ELR (cell line): ENCODE measurements around the gene APH1B.
"Not testable (repeated sequence)": the region's sequence is repeated elsewhere in the genome, so short reads cannot be mapped to it uniquely, and the experiment has no call there.

Experiments
- DNase-seq: peaks from one replicate; pipeline ENCODE4 v3.0.0-alpha.2; 2015; ENCODE audit warnings: low read depth

APH1B gene

GRCh38 chr15:63296195-63296594, 18.8 kb downstream of the APH1B start:
- no peak for DNase-seq

- no peak for DNase-seq
These were observed 22.7 kb downstream of the APH1B start for GRCh38 chr15:63299943-63300575.

GRCh38 chr15:63301088-63301487, 23.7 kb downstream of the APH1B start:
- DNase-seq, result no peak

GRCh38 chr15:63305260-63305659, 27.9 kb downstream of the APH1B start:
- no peak for DNase-seq

- no peak for DNase-seq
These were observed 29.2 kb downstream of the APH1B start for GRCh38 chr15:63306492-63307073.

GRCh38 chr15:63308491-63308890, 31.1 kb downstream of the APH1B start:
- no peak for DNase-seq

- DNase-seq, result no peak
These were observed 31.5 kb downstream of the APH1B start for GRCh38 chr15:63308947-63309346.

GRCh38 chr15:63310646-63311045, 33.2 kb downstream of the APH1B start:
- DNase-seq, result no peak

GRCh38 chr15:63312286-63312685, 34.9 kb downstream of the APH1B start:
- DNase-seq, result no peak

- no peak for DNase-seq
These were observed 36.4 kb downstream of the APH1B start for GRCh38 chr15:63313825-63314224.

- no peak for DNase-seq
These were observed 37.0 kb downstream of the APH1B start for GRCh38 chr15:63314409-63314808.

- no peak for DNase-seq
These were observed 40.9 kb downstream of the APH1B start for GRCh38 chr15:63318344-63318743.

- DNase-seq, result peak; percentile 57
These were observed 41.7 kb downstream of the APH1B start for GRCh38 chr15:63319065-63319464.

GRCh38 chr15:63320446-63320845, 43.0 kb downstream of the APH1B start:
- not testable (repeated sequence) for DNase-seq

GRCh38 chr15:63320981-63321380, 43.6 kb downstream of the APH1B start:
- DNase-seq, result not testable (repeated sequence)

- DNase-seq, result no peak
These were observed 44.1 kb downstream of the APH1B start for GRCh38 chr15:63321462-63321861.

- DNase-seq, result no peak
These were observed 45.1 kb downstream of the APH1B start for GRCh38 chr15:63322541-63322940.

GRCh38 chr15:63323798-63324563, 46.6 kb downstream of the APH1B start:
- DNase-seq, result no peak

GRCh38 chr15:63324770-63325169, 47.4 kb downstream of the APH1B start:
- no peak for DNase-seq

GRCh38 chr15:63327648-63328421, 50.4 kb downstream of the APH1B start:
- DNase-seq, result no peak

- no peak for DNase-seq
These were observed 52.4 kb downstream of the APH1B start for GRCh38 chr15:63329567-63330350.

- no peak for DNase-seq
These were observed 53.5 kb downstream of the APH1B start for GRCh38 chr15:63330926-63331325.
